GM21786 (cell line): ENCODE results near the gene TMEM51.

Experiments
- ATAC-seq: cut with Tn5 transposase; IDR thresholded peaks from one replicate; pipeline ENCODE4 v1.9.1; 2021; ENCODE audit not compliant: unreplicated experiment

The TMEM51 gene

GRCh38 chr1:15175324-15176094, 22.0 kb downstream of the TMEM51 start:
- ATAC-seq, result peak; percentile 25

GRCh38 chr1:15176120-15176519, 22.6 kb downstream of the TMEM51 start:
- peak; percentile 56 for ATAC-seq

GRCh38 chr1:15176898-15177665, 23.5 kb downstream of the TMEM51 start:
- no peak for ATAC-seq

- ATAC-seq, result no peak
These were observed 24.2 kb downstream of the TMEM51 start for GRCh38 chr1:15177710-15178166.

- no peak for ATAC-seq
These were observed 25.3 kb downstream of the TMEM51 start for GRCh38 chr1:15178571-15179484.

GRCh38 chr1:15179485-15179883, 25.9 kb downstream of the TMEM51 start:
- ATAC-seq, result no peak

GRCh38 chr1:15180189-15180588, 26.6 kb downstream of the TMEM51 start:
- ATAC-seq, result no peak

- ATAC-seq, result no peak
These were observed 27.5 kb downstream of the TMEM51 start for GRCh38 chr1:15180945-15181523.

GRCh38 chr1:15181564-15181963, 28.0 kb downstream of the TMEM51 start:
- ATAC-seq, result no peak

- no peak for ATAC-seq
These were observed 31.1 kb downstream of the TMEM51 start for GRCh38 chr1:15184436-15185241.

- no peak for ATAC-seq
These were observed 32.1 kb downstream of the TMEM51 start for GRCh38 chr1:15185617-15186016.

- ATAC-seq, result no peak
These were observed 32.7 kb downstream of the TMEM51 start for GRCh38 chr1:15186073-15186845.

- ATAC-seq, result no peak
These were observed 33.3 kb downstream of the TMEM51 start for GRCh38 chr1:15186846-15187151.

- no peak for ATAC-seq
These were observed 33.9 kb downstream of the TMEM51 start for GRCh38 chr1:15187175-15188129.

- ATAC-seq, result no peak
These were observed 34.6 kb downstream of the TMEM51 start for GRCh38 chr1:15188130-15188524.

GRCh38 chr1:15188678-15189077, 35.1 kb downstream of the TMEM51 start:
- ATAC-seq, result no peak

- no peak for ATAC-seq
These were observed 36.3 kb downstream of the TMEM51 start for GRCh38 chr1:15189692-15190370.

GRCh38 chr1:15191267-15191666, 37.7 kb downstream of the TMEM51 start:
- ATAC-seq, result no peak
